Non-pigmented ciliary epithelial cell (primary cell): ENCODE data around the gene ZNF274.
"Not testable (repeated sequence)": the region's sequence is repeated elsewhere in the genome, so short reads cannot be mapped to it uniquely, and the experiment has no call there.

Source experiments
- DNase-seq: peaks from one replicate; pipeline ENCODE4 v3.0.0-alpha.2; 2010; ENCODE audit warnings: low read depth

Gene ZNF274

DNA sequence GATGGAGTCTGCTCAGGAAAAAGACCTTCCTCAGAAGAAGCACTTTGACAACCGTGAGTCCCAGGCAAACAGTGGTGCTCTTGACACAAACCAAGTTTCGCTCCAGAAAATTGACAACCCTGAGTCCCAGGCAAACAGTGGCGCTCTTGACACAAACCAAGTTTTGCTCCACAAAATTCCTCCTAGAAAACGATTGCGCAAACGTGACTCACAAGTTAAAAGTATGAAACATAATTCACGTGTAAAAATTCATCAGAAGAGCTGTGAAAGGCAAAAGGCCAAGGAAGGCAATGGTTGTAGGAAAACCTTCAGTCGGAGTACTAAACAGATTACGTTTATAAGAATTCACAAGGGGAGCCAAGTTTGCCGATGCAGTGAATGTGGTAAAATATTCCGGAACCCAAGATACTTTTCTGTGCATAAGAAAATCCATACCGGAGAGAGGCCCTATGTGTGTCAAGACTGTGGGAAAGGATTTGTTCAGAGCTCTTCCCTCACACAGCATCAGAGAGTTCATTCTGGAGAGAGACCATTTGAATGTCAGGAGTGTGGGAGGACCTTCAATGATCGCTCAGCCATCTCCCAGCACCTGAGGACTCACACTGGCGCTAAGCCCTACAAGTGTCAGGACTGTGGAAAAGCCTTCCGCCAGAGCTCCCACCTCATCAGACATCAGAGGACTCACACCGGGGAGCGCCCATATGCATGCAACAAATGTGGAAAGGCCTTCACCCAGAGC, 29.6 kb downstream of the ZNF274 start:
- no peak for DNase-seq

DNA sequence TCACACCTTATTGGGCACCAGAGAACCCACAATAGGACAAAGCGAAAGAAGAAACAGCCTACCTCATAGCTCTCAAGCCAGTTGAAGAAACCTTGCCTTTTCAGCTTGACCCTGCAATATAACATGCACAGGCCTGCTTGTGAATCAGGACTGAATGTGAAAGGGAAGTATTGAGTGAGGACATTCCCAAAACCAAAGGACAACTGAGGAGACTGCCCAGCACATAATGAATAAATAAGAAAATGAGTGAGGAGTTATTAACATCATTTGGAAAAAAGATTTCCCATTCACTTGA, 30.2 kb downstream of the ZNF274 start:
- DNase-seq, result no peak

GRCh38 chr19:58217069-58217481, 34.2 kb downstream of the ZNF274 start:
- DNase-seq, result no peak

- DNase-seq, result no peak
These were observed 34.9 kb downstream of the ZNF274 start for GRCh38 chr19:58217607-58218391.

DNA sequence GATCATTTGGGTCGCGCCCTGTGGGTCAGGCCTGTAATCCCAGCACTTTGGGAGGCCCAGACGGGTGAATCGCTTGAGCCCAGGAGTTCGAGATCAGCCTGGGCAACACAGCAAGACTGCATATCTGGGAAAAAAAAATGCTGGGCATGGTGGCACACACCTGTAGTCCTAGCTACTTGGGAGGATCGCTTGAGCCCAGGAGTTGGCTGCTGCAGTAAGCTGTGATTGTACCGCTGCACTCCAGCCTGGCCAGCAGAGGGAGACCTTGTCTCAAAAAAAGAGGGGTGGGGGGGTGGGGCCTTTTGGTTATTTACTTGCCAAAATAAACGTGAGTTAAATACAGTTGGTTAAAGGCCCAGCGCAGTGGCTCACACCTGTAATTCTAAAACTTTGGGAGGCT, 36.0 kb downstream of the ZNF274 start:
- DNase-seq, result no peak

DNA sequence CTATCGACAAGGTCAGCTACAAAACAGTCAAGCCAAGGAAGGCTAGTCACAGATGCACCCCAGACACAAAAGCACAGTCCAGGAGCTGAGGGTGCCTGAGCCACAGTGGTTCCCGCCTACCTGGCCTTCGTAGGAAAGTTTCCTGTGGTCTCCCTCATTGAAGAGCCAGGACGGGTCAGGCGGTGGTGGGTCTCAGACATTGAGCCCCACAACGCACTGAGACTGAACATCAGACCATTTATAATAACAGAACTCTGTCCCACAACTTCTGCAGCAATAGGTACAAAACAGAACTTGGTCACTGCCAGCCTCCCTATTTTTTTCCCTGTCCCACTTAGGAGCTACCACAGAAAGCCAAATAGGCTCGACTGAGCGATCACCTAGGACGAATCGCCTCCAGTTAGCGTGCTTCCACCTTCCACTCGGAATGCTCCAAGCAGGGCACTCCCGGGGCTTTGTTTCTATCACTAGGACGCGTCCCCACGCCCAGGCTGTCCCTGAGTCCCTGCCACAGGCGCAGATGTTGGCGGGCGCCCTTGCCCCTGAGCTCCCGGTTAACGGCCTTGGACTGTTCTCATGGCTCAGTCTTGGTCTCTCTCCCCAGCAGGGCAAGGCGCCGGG, 45.2 kb downstream of the ZNF274 start:
- DNase-seq, result no peak

- peak; percentile 19 for DNase-seq
These were observed 45.9 kb downstream of the ZNF274 start, which contains the start of gene ZNF544 for GRCh38 chr19:58228585-58229254. TSS of gene ZNF544 (plus strand) at chr19:58228914. CDS start at chr19:58244024, 15,110 bp downstream.

GRCh38 chr19:58229255-58229639, 46.4 kb downstream of the ZNF274 start:
- DNase-seq, result no peak

DNA sequence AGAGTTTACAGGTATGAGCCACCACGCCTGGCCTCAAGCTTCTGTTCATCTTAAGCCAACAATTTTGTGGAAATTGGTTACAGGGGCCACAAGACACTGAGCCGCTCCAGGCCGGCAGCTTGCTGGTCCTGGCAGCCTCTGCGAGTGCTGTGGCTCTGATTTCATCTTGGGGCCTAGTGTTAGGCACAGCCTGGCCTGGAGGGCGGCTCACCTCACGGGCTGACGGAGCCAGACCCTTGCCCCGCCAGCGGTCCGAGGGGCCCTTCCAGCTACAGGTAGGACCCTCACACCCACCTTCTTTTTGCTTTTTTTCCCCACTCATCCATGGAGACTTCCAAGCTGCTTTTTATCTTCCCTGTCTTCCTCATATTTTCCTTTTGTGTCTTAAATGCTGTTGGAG, 54.5 kb downstream of the ZNF274 start:
- no peak for DNase-seq

DNA sequence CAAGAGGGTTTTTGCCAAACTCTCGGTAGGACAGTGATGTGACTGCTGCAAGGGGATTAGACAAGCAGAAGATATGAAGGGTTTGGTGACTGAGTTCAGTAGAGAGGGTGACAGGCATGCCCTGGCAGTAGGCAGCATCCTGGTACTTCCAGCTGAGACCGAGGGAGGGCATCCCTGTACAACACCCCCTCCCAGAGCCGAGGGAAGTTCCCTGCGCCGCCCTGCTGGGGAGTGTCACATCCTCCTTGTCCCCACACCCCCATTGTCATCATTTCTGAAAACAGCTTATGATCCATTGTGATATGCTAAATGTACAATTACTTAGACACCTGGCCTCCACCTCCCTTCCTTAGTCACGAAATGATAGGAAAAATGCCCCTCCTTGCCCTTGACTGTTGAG, 60.5 kb downstream of the ZNF274 start:
- no peak for DNase-seq

GRCh38 chr19:58248886-58249285, 66.0 kb downstream of the ZNF274 start:
- DNase-seq, result no peak

- DNase-seq, result no peak
These were observed 69.3 kb downstream of the ZNF274 start for GRCh38 chr19:58252102-58252685.

DNA sequence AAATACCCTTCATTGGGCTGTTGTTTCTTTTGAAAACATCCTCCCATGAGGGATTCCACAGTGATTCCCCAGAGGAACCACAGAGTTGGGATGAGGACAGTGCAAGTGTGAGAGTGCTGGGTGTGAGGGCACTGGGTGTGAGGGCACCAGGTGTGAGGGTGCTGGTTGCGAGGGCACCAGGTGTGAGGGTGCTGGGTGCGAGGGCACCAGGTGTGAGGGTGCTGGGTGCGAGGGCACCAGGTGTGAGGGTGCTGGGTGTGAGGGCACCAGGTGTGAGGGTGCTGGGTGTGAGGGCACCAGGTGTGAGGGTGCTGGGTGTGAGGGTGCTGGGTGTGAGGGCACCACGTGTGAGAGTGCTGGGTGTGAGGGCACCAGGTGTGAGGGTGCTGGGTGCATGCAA, 75.4 kb downstream of the ZNF274 start:
- not testable (repeated sequence) for DNase-seq

- no peak for DNase-seq
These were observed 78.7 kb downstream of the ZNF274 start for GRCh38 chr19:58261600-58261967.

- DNase-seq, result no peak
These were observed 79.4 kb downstream of the ZNF274 start for GRCh38 chr19:58261968-58262921.

- DNase-seq, result no peak
These were observed 80.0 kb downstream of the ZNF274 start for GRCh38 chr19:58262922-58263296.
